SH-SY5Y (cell line): Measurements from ENCODE around the gene NAA20.

Source experiments
- GATA2 ChIP-seq: IDR thresholded peaks from 2 replicates; pipeline ENCODE4 v1.6.1; 2011; ENCODE audit warnings: mild to moderate bottlenecking, low read depth, low read length
- GATA3 ChIP-seq: IDR thresholded peaks from 2 replicates; pipeline ENCODE4 v1.6.1; 2011; ENCODE audit warnings: low read depth, mild to moderate bottlenecking, low read length, moderate library complexity

The NAA20 gene

GRCh38 chr20:20017001-20017843 lies at the start of gene NAA20:
NAA20 (plus strand) TSS chr20:20017362; CDS start chr20:20017397, 35 bp downstream.
- no peak for TF ChIP-seq GATA3
- TF ChIP-seq GATA2, result no peak

- TF ChIP-seq GATA3, result no peak
- TF ChIP-seq GATA2, result no peak
Measured at GRCh38 chr20:19967445-19967844, 49.7 kb upstream of the NAA20 start.

GRCh38 chr20:19968028-19968427 lies 49.1 kb upstream of the NAA20 start:
- TF ChIP-seq GATA3 (no peak), GATA2 (no peak)

- TF ChIP-seq GATA2 (peak; percentile 88), GATA3 (peak; percentile 53)
Measured at GRCh38 chr20:19968466-19969073, 48.6 kb upstream of the NAA20 start.

DNA sequence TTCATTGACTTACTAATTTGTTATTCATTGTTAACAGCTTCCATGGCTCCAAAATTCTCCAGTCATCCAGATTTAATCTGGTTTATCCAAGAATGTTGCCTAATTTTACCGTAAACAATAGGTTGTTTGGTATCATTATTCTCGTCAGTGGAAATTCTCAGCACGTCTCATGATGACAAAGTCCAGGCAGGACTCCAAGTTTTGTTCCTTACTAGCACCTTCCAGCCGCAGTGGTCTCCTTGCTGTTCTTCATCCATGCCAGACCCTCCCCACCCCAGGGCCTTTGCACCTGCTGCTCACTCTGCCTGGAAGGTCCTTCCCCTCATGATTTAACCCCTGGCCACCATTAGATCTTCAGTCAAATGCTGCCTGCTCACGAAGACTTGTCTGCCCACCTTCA lies 48.1 kb upstream of the NAA20 start:
- TF ChIP-seq GATA2 (no peak), GATA3 (no peak)

GRCh38 chr20:19969507-19970255 lies 47.5 kb upstream of the NAA20 start:
- TF ChIP-seq GATA2 (no peak), GATA3 (no peak)

- TF ChIP-seq GATA2 (no peak), GATA3 (no peak)
Measured at GRCh38 chr20:19970256-19970765, 46.9 kb upstream of the NAA20 start.

DNA sequence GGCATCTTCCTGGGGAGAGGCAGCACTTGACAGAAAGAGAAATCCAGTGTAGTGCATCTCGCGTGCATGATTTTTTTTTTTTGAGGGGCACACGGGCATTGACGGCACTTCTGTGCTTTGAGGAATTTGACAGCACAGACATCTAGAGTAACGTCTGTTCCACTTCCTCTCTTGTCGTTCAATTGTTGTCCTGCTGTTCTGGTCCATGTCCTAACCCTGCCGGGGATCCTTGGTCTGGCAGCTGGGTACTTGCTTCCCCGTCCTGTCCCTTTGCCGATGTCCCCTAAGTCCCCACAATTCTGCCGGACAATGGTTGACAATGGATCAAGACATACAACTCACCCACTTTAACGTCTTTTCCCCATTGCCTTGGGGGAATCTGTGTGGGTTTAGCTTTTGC lies 46.0 kb upstream of the NAA20 start:
- TF ChIP-seq GATA3 (no peak), GATA2 (no peak)

DNA sequence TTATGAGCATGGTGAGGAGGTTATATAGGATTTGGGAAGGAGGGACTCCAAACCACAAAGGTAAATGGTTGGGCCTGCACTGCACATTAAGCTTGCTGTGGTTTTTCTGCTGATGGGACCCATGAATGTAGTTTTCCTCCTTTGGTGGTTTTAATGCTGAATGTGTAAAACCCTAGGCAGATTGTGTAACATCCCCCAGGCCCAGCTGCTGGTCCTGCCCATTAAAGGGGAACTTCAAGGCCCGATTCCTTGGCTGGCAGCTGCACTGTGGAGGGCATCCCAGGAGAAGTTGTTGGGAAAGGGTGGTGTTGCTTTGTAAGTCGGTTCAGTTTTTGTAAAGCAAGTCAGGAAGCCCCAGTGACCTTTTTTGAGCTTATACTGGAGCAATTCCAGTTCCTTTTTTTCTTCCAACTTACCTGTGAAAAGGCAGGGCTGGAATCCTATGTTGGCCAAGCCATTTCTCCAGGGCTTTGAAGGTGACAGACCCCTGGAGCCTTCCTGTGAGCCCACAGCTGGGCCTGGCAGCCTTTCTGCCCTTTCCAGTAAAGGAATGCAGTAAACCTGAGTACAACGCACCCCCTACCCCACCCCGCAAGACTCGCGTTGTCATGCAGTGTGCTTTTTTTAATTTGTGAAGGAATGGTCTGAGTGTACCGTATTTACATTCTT lies 43.1 kb upstream of the NAA20 start:
- TF ChIP-seq GATA3 (no peak), GATA2 (no peak)

GRCh38 chr20:19974630-19975435 lies 42.3 kb upstream of the NAA20 start:
- TF ChIP-seq GATA2 (no peak), GATA3 (no peak)

- TF ChIP-seq GATA3, result no peak
- TF ChIP-seq GATA2, result no peak
Measured at GRCh38 chr20:19975436-19975799, 41.7 kb upstream of the NAA20 start.

DNA sequence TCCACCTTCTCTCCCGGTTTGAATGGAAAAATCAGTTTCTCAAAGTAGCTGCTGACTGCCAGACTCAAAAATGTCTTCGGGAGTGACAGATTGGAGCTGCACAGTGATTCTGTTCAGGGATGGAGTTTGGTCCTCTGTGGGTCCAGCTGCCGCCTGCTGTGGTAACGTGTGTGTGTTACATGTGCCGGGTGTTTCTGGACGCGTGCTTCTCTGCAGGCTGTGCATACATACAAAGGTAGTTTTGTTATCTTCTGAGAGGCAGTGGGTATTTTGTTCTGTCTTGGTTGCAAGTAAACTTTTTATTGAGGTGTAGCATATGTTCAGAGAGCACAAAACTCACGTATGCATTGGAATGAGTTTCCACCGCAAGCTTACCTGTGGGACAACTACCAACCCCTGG lies 41.3 kb upstream of the NAA20 start:
- TF ChIP-seq GATA2 (no peak), GATA3 (no peak)
